Mucosa of descending colon (tissue), 3 donors: ENCODE data around the gene ALPG. TPM values are rescaled to one million over a fixed set of nuclear protein-coding genes. Genes with fewer than 3 reads are reported as not detected.
"Not testable (repeated sequence)": the region's sequence is repeated elsewhere in the genome, so short reads cannot be mapped to it uniquely, and the experiment has no call there.

Source experiments
- ATAC-seq: fragments of 200-7000 bp; cut with Tn5 transposase; one replicate; pipeline ENCODE4 v1.9.1; 2020; ENCODE audit warnings: mild to moderate bottlenecking, moderate library complexity
- DNase-seq, 3 donors: peaks; one replicate each; pipeline ENCODE4 v3.0.0-alpha.2; 2020
- H3K36me3 ChIP-seq: fragments of 200-600 bp; one replicate; pipeline ENCODE4 v1.8.0; 2021; ENCODE audit warnings: low read depth, mild to moderate bottlenecking
- H3K4me1 ChIP-seq: fragments of 200-600 bp; one replicate; pipeline ENCODE4 v1.8.0; 2021; ENCODE audit warnings: low read depth, mild to moderate bottlenecking
- H3K4me3 ChIP-seq: fragments of 200-600 bp; one replicate; pipeline ENCODE4 v1.8.0; 2021; ENCODE audit warnings: mild to moderate bottlenecking
- H3K9me3 ChIP-seq: fragments of 200-600 bp; one replicate; pipeline ENCODE4 v1.8.0; 2021; ENCODE audit warnings: mild to moderate bottlenecking
- intact Hi-C, 2 donors: fragments of 100-400 bp; cut with DNase I in 1 of 2; cut with micrococcal nuclease in 1 of 2; formaldehyde crosslinking; loops; one replicate each; pipeline versions ENCODE4 v1.11.0 to v1.11.1; 2022; cut with DNase I, micrococcal nuclease
- total RNA-seq, 3 donors: library from RNA; stranded (reverse); fragmentation: NEBNext Ultra II Directional in 2 of 3; extraction: Animal tissue kit (Norgen Biotek cat#: 25700) in 2 of 3; gene quantifications; one replicate each; pipeline versions ENCODE4 v1.2.1 to v1.2.4, GENCODE V29; 2021 to 2023
- TF ChIP-seq, protein P1 (sequence below): fragments of 200-600 bp; IDR thresholded peaks from one replicate; pipeline ENCODE4 v1.8.0; 2022; ENCODE audit warnings: antibody characterized with exemption, mild to moderate bottlenecking
- donor health status: DM: no; HTN: no; CAD: no; lungs with moderate emphysema.
- donor health status: DM: no; HTN: no; CAD: no.
- donor health status: DM: no; HTN: yes; CAD: no.

The ALPG gene
- total RNA-seq, 3 donors from 2014 or later = 0.54 to 8.1 (median 0.61) TPM

DNA sequence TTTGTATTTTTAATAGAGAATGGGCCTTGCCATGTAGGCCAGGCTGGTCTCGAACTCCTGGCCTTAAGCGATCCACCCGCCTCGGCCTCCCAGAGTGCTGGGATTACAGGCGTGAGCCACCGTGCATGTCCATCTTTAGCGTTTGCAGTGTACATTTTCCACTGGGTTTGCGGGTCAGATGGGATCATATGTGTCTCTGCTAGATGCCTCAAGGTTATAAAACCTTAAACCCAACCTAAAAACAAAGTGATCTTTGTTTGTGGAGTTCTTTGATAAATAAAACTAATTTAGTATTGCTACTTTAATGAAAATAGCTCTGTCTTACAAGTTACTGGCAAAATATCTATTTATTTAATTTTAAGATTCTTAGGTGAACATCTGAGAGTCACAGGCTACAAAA, 13.1 kb upstream of the ALPG start:
- no peak for ATAC-seq
- H3K4me1 ChIP-seq = peaks cover 4% of the 10 kb centered on the region
- intact Hi-C loops = no loop called here
- DNase-seq = no peak
- H3K9me3 ChIP-seq = no peaks in the 10 kb centered on the region
- H3K36me3 ChIP-seq = no peaks in the 10 kb centered on the region
- no peak overlapping the region for H3K4me3 ChIP-seq
- TF ChIP-seq, protein P1, sequence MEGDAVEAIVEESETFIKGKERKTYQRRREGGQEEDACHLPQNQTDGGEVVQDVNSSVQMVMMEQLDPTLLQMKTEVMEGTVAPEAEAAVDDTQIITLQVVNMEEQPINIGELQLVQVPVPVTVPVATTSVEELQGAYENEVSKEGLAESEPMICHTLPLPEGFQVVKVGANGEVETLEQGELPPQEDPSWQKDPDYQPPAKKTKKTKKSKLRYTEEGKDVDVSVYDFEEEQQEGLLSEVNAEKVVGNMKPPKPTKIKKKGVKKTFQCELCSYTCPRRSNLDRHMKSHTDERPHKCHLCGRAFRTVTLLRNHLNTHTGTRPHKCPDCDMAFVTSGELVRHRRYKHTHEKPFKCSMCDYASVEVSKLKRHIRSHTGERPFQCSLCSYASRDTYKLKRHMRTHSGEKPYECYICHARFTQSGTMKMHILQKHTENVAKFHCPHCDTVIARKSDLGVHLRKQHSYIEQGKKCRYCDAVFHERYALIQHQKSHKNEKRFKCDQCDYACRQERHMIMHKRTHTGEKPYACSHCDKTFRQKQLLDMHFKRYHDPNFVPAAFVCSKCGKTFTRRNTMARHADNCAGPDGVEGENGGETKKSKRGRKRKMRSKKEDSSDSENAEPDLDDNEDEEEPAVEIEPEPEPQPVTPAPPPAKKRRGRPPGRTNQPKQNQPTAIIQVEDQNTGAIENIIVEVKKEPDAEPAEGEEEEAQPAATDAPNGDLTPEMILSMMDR = no peak

DNA sequence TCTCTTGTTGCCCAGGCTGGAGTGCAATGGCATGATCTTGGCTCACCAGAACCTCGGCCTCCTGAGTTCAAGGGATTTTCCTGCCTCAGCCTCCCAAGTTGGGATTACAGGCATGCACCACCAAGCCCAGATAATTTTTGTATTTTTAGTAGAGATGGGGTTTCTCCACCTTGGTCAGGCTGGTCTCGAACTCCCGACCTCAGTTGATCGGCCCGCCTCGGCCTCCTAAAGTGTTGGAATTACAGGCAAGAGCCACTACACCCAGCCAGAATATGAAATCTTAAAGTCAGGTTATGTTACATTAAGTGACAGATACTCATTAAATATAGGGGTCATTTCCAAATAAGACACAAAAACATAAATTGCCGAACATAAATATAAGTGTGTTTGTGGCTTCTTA, 12.2 kb upstream of the ALPG start:
- H3K36me3 ChIP-seq, H3K4me1 ChIP-seq, H3K4me3 ChIP-seq, intact Hi-C loops, DNase-seq, ATAC-seq, H3K9me3 ChIP-seq: not testable (repeated sequence)

DNA sequence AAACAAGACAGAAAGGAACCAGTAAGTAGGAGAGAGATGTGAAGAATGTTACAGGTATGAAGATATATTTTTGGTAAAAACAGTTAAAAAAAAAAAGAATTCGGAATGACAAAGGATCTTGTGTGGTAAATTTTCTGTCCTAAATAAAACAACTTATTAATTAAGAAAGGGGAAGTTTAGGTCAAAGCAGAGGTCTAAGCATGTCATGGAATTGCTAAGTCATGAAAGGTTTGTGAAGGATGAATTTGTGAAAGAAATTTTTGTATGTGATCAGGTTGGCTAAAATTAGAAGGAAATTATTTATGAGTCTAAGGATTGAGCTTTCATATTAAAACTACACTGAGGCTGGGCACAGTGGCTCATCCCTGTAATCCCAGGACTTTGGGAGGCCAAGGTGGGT, 11.1 kb upstream of the ALPG start:
- no peaks in the 10 kb centered on the region for H3K36me3 ChIP-seq
- ATAC-seq (no peak), DNase-seq (no peak)
- H3K4me1 ChIP-seq = peaks cover 5% of the 10 kb centered on the region
- no peak overlapping the region for H3K4me3 ChIP-seq
- H3K9me3 ChIP-seq = no peaks in the 10 kb centered on the region
- TF ChIP-seq, protein P1 = no peak
- intact Hi-C loops = no loop called here

DNA sequence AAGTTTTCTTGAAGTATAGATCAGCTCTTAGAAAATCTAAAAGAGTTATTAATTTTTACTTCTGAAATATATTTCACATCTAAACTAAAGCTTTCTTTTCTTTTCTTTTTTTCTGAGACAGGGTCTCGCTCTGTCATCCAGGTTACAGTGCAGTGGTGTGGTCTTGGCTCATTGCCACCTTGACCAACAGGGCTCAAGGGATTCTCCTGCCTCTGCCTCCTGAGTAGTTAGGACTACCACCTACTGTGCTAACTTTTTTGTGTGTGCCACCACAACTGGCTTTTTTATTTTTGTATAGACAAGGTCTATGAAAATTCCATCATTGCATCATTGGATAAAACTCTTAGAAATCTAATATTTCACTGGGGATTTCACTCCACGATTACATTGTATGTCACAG, 10.0 kb upstream of the ALPG start:
- TF ChIP-seq, protein P1 = no peak
- ATAC-seq (no peak), DNase-seq (no peak)
- intact Hi-C loops = no loop called here
- peaks cover 5% of the 10 kb centered on the region for H3K4me1 ChIP-seq
- H3K36me3 ChIP-seq = no peaks in the 10 kb centered on the region
- H3K4me3 ChIP-seq = no peak overlapping the region
- H3K9me3 ChIP-seq = no peaks in the 10 kb centered on the region

DNA sequence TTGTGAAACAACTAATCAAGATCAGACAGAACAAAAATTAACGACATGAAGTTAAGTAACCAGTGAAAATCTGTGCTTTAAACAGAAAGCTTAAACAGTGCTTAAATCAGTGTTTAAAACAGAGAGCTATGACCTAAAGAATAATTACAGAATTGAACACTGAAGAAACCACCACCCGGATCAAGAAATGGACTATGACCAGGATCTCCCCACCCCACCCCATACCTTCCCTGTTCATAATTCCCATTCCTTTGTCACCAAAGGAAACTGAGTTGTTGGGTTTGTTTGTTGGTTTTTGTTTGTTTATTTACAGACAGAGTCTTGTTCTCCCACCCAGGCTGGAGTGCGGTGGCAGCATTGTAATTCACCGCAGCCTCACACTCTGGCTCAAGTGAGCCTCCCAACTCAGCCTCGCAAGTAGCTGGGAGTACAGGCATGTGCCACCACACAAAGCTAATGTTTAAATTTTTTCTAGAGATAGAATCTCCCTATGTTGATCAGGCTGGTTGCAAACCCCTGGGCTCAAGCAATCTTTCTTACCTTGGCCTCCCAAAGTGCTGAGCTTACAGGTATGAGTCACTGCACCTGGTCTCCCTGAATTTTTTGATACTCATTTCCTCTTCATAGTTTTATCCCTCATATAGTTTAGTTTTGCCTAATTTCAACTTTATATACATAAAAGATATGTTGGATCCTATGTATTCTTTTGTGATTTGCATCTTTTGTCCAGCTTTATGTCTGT, 8.2 kb upstream of the ALPG start:
- no peaks in the 10 kb centered on the region for H3K9me3 ChIP-seq
- no peak overlapping the region for H3K4me3 ChIP-seq
- DNase-seq (peak in 1 of 3 donors; percentile 35), ATAC-seq (peak; percentile 85)
- TF ChIP-seq, protein P1 = no peak
- H3K4me1 ChIP-seq = peaks cover 5% of the 10 kb centered on the region
- no peaks in the 10 kb centered on the region for H3K36me3 ChIP-seq
- intact Hi-C loops = no loop called here

DNA sequence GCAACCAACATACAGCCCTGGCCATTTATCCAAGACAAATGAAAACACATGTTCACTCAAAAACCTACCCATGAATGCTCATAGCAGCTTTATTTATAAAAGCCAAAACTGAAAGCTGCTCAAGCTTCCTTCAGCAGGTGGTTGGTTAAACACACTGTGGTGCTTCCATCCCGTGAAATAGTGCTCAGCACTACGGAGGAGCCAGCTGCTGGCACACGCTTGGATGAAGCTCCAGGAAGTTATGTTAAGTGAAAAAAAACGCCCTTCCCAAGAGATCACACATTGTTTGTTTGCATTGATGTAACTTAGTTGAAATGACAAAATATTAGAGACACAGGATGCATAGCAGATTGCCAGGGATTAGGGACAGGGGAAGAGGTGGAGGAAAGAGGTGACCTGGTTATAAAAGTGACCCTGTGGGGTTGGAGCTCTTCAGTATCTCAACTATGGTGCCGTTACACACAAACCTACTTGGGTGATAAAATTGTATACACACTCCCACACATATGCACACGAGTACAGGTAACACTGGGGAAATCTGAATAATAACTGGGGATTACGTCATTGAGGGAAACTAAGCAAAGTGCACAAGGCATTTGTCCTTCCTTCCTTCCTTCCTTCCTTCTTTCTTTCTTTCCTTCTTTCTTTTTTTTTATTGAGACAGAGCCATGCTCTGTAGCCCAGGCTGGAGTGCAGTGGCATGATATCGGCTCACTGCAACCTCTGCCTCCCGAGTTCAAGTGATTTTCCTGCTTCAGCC, 6.2 kb upstream of the ALPG start:
- intact Hi-C loops = no loop called here
- Histone ChIP-seq H3K4me3 (no peak overlapping the region), H3K4me1 (peaks cover 5% of the 10 kb centered on the region), H3K36me3 (no peaks in the 10 kb centered on the region), H3K9me3 (no peaks in the 10 kb centered on the region)
- peak; percentile 61 for ATAC-seq
- DNase-seq = no peak
- TF ChIP-seq, protein P1 = no peak
